Vagina (tissue), 2 donors: ENCODE data around the gene CFTR.
"Not testable (repeated sequence)": the region's sequence is repeated elsewhere in the genome, so short reads cannot be mapped to it uniquely, and the experiment has no call there.

ENCODE experiments used
- POLR2A ChIP-seq, 2 donors: fragments of 450-650 bp; IDR thresholded peaks; one replicate each; pipeline ENCODE4 v1.6.1; 2017; ENCODE audit warnings: antibody characterized with exemption in 2 of 2, mild to moderate bottlenecking in 2 of 2, moderate library complexity in 2 of 2
- POLR2AphosphoS5 ChIP-seq, 2 donors: sonication (generic); formaldehyde crosslinking; IDR thresholded peaks; one replicate each; pipeline ENCODE4 v1.9.0; 2017; ENCODE audit warnings: antibody characterized with exemption in 2 of 2, mild to moderate bottlenecking in 2 of 2, low read depth in 1 of 2; ENCODE audit not compliant: insufficient read depth in 1 of 2
- TF ChIP-seq, protein P1 (sequence below), 3 experiments: fragments of 450-650 bp in 2 of 3; fragments of 200-600 bp in 1 of 3; sonication (generic) in 1 of 3; IDR thresholded peaks; one replicate each; pipeline ENCODE4 v1.5.1; 2017 to 2019; ENCODE audit warnings: antibody characterized with exemption in 3 of 3, mild to moderate bottlenecking in 2 of 3, moderate library complexity in 2 of 3

DNA sequence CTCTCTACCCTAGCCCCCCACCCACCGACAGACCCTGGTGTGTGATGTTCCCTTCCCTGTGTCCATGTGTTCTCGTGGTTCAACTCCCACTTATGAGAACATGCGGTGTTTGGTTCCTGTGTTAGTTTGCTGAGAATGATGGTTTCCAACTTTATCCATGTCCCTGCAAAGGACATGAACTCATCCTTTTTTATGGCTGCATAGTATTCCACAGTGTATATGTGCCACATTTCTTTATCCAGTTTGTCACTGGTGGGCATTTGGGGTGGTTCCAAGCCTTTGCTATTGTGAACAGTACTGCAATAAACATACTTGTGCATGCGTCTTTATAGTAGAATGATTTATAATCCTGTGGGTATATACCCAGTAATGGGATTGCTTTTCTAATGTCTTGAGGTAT, 228.3 kb downstream of the CFTR start:
- TF ChIP-seq, protein P1, sequence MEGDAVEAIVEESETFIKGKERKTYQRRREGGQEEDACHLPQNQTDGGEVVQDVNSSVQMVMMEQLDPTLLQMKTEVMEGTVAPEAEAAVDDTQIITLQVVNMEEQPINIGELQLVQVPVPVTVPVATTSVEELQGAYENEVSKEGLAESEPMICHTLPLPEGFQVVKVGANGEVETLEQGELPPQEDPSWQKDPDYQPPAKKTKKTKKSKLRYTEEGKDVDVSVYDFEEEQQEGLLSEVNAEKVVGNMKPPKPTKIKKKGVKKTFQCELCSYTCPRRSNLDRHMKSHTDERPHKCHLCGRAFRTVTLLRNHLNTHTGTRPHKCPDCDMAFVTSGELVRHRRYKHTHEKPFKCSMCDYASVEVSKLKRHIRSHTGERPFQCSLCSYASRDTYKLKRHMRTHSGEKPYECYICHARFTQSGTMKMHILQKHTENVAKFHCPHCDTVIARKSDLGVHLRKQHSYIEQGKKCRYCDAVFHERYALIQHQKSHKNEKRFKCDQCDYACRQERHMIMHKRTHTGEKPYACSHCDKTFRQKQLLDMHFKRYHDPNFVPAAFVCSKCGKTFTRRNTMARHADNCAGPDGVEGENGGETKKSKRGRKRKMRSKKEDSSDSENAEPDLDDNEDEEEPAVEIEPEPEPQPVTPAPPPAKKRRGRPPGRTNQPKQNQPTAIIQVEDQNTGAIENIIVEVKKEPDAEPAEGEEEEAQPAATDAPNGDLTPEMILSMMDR (IDR thresholded peaks at IDR 0.05): not testable (repeated sequence)
- not testable (repeated sequence) for TF ChIP-seq POLR2AphosphoS5 (IDR thresholded peaks at IDR 0.05; ENCODE audit: insufficient read depth in 1 of 2, low read depth in 1 of 2); POLR2A (IDR thresholded peaks at IDR 0.05)
